ENCODE results near the gene LYPD6B.

Gene LYPD6B, protein sequence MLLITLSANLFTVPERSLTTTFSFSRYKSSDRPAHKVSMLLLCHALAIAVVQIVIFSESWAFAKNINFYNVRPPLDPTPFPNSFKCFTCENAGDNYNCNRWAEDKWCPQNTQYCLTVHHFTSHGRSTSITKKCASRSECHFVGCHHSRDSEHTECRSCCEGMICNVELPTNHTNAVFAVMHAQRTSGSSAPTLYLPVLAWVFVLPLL

DNA sequence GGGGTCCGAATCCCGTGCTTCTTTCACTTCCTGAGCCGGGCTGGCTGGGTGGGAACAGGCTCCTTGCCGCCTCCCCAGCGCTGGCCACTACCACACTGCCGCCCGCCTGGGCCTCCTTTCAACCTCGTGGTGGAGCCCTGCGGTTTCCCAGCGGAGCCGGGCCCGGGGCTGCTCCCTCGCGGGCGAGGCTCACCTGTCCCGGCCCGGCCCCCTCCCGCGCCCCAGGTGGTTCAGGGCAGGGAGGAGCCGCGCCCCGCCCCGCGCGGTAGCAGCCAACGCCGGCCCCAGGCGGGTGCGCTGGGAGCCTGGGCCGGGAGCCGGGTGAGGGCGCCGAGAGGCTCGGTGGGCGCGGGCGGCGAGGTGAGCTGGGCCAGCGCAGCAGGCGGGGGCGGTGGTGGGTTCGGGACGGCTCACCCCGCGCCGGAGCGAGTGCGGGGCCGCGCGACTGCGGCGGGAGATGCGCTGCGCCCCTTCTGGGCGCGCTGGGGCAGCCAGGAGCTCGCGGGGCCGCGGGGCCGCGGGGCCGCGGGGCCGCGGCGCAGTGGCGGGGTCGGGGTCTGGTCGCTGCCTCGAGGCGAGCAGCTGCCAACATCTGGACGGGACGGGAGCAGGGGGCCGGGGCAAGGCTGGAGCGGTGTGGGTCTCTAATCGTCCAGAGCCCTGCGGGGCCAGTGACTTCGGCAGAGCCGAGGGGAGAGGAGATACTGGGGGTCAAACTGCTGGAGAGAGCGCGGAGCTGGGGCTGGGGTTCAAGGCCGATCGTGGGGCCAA is at the start of gene LYPD6B:
Gene LYPD6B (plus strand): TSS at position 258 of the 771 bp plus-strand sequence. CDS start 92,250 bp downstream, outside the sequence.
- peak; percentile 71 for DNase-seq (ENCODE audit: low spot score)

DNA sequence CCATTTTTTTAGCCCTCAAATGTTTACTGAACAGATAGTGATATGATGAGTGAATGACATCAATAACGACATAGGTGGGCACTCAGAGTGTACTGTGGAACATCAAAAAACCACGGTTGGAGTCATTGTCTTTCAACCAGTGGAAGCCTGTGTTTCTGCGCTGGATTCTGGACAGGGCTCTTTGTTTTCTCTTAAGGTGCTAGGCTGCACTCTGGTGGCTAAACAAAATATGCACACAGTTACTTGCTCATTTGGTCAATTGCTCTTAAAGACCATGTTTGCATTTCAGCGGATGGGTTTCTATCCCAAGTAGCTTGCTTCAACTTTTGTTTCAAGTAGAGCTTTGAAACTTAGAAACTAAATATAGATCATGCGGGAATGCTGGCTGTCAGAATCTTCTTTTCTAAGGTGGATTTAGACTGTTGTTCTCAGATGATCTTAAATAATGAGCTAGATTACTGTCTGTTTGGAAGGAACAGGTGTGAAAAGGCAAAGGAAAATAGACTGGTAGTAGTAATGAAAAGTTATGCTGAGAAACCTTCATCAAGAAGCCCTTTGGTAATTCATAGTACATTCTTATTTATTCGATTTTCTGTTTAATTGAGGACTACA is 48.5 kb upstream of the LYPD6B start:
- no peak for DNase-seq (ENCODE audit: low spot score)

DNA sequence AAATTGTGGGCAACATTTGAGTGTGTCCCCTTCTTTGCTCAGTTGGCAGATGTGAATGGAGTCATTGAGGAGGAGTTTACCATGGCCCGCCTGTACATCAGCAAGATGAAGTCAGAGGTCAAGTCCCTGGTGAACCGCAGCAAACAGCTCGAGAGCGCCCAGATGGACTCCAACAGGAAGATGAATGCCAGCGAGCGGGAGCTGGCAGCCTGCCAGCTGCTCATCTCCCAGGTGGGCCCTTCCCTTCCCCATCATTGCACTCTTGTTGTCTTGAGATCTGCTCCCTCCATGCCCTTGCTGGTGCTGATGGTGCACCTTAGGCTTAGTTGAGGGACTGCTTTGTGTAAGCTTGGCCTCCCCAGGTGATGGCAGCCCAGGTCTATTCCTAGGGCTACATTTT is 47.5 kb upstream of the LYPD6B start:
- DNase-seq (ENCODE audit: low spot score): no peak

DNA sequence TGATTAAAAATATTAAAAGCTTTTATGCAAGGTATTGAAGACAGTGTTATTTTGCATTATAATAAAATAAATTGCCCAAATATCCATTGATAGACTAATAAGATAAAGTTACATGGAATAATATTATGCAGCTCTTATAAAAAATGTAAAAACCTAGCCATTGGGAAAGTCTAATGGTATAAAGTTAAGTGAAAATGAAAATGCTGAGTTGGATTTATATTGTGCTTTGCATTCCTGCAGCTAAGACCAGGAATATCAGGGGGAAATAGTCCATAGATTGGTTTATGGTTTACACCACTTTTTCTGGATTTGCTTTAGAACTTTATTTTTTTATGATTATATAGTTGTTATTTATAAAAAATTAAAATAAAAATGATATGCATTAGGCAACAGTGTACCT is 46.1 kb upstream of the LYPD6B start:
- no peak for DNase-seq (ENCODE audit: low spot score)

DNA sequence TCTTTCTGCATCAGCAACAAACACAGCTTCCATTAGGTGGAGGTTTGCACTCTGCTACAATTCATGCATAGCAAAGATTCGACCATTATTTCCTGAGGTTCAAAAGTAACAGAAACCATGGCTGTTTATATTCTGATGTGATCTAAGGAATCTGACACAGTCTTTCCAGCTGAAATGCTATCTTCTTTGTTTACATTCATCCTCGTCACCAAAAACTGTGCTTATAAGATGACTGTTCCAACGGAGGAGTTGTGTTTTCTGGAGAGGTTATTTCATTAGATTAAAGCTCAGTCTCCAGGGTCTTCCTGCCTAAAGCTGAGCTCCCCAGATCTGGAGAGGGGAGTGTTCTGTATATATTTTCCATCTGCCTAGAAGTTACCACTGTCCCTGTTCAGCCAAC is 45.1 kb upstream of the LYPD6B start:
- no peak for DNase-seq (ENCODE audit: low spot score)

DNA sequence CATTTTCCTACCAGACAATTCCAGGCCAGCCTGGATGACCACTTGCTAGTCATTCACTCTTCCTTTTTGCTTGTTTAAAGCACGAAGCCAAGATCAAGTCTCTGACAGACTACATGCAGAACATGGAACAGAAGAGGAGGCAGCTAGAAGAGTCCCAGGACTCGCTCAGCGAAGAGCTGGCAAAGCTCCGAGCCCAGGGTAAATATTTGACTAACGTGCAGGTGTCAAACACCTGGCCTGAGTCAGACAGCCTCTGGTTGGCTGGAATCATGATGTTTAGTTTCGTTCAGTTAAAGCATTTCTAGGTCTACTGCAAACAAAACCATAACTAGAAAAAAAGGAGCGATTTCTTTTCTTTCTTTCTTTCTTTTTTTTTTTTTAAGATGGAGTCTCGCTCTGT is 44.2 kb upstream of the LYPD6B start:
- DNase-seq (ENCODE audit: low spot score): no peak

DNA sequence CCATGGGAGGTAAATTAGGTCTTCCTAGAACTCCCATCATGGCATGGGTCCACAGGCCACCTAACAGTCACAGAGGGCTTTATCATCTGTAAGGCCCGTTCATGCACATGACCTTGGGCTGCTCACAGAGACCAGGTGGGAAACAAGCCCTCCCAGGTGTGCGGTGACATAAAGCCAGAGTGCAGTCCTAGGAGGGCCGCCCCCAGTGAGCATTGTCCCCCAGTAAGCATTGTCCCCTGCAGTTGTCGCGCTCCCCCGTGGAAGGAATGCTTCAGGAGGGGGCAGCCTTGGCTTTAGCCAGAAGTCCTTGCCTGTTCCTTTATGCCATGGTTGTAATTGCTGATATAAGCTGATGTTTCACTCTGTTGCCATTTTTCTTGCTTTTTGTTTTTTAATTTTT is 41.7 kb upstream of the LYPD6B start:
- no peak for DNase-seq (ENCODE audit: low spot score)

DNA sequence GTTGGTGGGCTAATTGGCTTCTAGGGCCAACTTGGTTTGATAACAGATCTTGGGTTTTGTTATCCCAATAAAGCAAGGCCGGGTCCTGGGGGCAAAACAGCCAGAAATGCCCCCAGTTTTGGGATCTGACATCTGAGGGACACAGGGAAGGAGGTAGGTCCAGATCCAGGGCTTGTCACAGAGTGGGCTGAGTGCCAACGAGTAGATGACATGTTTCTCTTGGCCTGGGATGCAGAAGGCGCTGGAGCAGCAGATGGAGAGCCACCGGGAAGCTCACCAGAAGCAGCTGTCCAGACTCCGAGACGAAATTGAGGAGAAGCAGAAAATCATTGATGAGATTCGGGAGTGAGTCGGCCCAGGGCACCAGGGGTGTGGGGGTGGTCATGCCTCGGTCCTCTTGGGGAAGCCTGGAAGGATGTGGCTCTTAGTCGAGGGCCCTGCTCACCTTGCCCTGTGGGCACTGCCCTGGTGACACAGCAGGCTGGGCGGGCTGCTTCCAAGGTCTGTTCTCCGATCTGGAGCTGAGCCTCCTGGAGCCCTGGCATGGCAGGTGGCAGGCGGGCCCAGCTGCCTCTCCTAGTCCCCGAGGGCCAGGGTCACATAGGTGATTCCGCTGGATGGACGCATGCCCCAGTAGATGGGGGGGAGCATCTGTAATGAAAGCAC is 40.2 kb upstream of the LYPD6B start:
- DNase-seq (ENCODE audit: low spot score): no peak

DNA sequence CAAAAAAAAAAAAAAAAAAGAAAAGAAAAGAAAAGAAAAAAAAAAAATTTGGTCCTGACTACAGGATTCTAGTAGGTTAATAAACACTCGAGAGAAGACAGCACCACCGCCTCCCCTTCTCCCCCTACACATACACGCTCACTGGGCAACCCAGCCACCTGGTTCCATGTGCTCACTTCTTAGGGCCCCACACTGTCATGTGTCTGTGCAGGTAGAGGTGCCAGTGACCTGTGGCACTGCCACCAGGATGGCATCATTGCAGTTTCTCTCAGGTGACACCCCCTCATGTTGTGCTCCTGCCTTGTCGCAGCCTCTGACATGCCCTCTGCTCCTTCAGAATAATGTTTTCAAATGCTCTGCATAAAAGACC is 39.7 kb upstream of the LYPD6B start:
- DNase-seq (ENCODE audit: low spot score): no peak

DNA sequence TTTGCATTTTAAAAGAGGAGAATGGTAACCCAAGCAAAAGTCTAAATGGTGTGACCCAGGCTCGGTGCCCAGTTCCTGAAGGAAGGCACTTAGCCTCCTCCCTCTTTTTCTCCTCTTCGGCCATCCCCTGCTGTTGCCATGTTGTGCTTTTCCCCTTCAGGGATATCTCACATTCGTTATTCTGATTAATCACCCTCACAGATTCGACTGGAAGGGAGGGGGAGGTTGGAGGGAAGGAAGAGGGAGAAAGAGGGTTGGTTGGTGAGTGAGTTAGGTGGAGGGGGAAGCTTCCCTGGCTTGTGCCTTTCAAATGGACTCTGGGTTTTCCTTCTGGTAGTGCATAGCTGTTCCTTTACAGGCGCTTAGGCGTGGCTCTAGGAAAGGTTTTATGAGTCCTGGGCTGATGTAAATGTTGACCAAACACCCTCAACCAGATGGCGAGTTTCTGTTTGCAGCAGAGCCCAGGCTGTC is 39.0 kb upstream of the LYPD6B start:
- no peak for DNase-seq (ENCODE audit: low spot score)

DNA sequence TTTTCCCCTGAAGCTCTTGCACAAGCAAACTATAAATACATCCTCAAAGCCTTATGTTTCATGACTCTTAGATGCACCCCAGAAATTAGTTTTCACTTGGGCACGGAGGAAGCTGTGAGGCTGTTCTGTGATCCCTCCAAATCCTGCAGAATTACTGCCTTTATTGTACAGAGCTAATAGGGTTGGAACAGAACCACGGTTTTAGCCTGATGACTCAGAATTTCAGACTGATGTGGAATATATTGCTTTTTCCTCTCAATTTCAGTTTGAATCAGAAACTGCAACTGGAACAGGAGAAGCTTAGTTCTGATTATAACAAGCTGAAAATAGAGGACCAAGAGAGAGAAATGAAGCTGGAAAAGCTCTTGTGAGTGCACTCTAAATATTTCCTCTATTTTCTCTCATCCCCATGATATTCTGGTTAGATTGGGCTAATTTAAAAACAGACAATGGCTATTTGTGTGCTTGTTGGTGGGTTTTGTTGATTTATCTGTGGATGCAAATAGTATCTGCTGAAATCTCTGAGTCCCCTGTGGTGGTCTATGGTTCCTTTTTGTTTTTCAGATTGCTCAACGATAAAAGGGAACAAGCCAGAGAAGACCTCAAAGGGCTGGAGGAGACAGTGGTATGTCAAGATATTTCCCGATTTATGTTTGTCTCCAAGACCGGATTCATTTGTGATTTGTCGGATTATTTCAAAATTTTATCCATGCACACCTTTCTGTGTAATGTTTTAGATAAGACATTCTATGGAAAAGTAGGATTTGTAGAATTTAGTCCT is 38.2 kb upstream of the LYPD6B start:
- no peak for DNase-seq (ENCODE audit: low spot score)

DNA sequence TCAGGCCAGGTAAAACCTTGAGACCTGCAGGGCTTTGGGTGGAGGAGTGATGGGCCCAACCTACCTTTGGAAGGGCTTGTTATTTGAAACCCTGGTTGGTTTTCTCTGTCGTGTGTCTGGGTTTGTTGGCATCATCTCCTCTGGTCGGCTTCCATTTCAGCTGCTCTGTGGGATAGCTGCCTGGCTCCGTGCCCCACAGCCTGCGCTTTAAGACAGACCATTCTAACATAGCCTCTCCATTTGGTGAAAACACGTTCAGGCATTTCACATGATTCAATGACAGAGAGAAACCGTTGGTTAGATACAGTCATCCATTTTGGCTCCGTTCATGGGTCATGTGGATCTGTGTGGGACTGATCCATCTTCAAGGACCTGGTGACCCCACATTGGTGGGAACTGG is 37.0 kb upstream of the LYPD6B start:
- DNase-seq (ENCODE audit: low spot score): no peak

DNA sequence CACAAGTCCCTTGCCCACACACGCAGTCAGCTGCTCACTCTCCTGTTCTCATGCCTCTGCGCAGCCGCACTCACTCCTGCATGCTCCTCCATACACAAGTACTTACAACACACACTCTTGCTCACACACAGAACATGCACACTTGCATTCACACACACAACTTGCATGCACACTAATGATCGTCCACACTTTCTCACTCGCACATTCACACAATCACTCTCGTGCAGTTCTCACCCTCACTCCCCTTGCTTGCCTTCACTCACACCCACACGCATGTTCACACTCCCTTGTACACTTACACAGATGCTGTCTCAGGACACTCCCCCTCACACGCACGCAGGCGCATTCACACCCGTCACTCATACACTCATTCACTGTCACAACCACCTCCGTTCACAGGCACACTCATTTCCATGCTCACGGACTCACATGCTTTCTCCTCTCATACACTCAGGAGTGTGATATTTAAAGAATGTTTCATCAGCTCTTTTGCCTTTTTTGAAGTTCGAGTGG is 36.1 kb upstream of the LYPD6B start:
- DNase-seq (ENCODE audit: low spot score): no peak

DNA sequence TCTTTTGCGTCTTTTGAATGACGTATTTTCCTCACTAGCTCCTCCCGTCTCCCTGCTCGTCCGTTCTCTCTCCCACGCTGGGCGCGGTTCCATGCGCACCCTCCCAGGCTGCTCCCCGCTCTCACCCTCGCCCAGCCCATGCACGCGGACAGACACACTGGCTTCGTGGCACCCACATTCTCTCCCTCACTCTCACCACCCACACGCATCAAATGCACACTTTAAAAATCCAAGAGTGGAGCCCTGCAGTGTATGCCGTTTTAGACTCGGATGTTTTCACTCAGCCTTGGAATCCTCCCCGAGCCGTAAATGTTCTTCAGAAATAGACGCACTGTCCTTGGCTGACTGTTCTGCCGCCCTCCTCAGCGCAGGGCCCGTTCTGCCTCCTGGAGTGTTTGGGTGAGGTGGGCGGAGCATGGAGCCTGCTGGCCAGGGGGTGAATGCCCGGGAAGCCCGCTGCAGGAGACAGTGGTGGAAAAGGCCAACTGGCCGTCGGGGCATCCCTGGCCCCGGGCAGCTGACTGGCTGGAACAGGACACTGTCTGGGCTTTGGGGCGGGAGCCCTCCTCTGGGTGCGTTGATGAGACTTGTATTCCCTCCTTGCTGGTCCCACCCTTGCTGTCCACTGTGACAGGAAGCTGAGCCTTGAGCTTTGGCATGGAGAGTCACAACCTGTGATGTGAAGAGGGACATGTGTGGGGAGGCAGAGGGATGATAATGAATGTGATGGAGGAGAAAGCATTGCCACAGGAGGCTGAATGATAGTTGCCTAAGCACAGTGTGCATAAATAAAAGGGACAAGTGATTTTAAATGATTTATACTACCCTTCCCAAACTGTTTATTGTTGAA is 35.4 kb upstream of the LYPD6B start:
- DNase-seq (ENCODE audit: low spot score): no peak

DNA sequence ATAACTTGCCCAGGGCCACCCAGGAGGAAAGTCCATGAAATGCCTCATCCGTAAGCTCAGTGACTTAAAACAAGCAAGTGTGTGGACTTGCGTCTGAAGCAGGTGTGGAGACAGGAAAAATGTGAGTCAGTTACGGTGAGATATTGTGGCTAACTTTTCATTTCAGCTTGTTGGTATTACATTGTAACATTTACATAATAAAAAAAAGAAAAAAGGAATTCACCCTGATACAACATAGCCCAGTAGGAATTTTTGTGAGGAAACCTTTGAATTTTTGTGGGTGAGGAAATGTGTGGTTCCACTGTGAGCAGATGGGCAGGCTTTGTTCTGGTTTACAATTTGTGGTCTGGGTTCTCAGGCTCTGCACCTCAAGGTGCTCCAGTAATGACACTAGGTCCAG is 33.7 kb upstream of the LYPD6B start:
- no peak for DNase-seq (ENCODE audit: low spot score)

DNA sequence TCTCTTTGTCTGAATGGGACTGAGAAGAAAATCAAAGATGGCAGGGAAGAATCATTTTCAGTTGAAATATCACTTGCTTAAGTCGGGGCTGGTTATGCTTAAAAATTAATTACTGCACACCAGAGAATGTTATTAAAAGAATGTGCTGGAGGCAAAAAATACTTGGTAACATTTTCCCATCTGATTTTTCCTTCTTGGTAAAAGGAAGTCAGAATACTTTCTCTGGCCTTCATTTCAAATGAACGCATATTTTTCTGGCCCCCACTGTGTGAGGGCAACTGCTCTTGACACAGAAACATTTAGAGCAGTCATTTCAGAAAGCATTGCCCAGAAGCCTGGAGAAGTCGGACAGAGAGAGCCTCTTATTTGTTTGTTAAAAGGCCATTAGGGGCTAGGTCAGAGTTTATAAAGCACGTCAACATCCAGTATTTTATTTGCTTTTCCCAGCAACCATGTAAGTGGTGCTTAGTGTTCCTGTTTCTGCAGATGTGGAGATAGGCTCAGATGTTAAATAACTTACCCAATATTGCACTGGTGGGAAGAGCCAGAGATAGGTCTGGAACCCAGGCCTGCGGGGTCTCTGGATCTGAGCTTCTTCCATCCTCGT is 32.9 kb upstream of the LYPD6B start:
- no peak for DNase-seq (ENCODE audit: low spot score)

DNA sequence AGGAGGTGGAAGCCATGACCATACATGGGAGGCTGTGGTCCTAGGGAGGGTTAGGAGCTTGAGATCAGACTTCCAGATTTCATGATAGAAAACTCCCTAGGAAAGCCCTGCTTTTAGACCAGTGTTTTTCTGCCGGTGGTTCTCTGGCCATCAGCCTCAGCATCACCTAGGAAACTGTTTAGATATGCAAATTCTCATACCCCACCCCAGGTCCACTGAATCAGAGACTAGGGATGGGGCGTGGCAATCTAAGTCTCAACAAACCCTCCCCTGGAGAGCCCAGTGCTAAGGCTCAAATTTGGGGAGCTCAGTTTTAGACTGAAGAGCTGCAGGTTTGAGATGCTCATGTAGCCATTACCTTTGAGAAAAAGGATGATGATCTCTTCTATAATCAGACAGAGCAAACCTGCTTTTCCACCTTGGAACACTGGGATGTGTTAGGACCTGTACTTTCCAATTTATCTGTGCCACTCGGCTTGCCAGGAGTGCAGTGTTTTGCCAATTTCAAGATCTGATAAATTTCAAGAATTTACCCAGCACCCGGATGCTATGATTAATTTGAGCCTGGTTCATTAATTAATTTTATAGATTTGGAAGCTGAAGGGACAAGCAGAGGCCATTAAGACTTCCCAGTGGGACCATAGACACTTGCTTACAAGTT is 31.5 kb upstream of the LYPD6B start:
- no peak for DNase-seq (ENCODE audit: low spot score)

DNA sequence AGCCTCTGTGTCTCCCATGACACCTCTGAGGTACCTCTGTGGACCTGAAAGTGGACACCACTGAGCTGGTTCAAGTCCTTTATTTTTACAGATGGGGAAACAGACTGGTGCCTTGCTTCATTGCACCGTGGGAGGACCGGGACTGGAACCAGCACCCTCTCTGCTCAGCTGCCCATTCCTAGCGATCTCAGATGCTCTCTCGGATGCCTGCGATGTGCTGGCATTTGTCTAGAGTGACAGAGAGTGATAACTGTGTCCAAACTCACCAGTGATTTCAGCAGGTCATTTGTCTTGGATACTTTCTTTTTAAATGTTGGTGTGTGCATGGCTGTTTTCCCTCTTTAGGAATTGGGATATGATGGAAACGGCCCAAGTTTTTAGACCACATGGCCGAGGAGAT is 30.1 kb upstream of the LYPD6B start:
- DNase-seq (ENCODE audit: low spot score): no peak

DNA sequence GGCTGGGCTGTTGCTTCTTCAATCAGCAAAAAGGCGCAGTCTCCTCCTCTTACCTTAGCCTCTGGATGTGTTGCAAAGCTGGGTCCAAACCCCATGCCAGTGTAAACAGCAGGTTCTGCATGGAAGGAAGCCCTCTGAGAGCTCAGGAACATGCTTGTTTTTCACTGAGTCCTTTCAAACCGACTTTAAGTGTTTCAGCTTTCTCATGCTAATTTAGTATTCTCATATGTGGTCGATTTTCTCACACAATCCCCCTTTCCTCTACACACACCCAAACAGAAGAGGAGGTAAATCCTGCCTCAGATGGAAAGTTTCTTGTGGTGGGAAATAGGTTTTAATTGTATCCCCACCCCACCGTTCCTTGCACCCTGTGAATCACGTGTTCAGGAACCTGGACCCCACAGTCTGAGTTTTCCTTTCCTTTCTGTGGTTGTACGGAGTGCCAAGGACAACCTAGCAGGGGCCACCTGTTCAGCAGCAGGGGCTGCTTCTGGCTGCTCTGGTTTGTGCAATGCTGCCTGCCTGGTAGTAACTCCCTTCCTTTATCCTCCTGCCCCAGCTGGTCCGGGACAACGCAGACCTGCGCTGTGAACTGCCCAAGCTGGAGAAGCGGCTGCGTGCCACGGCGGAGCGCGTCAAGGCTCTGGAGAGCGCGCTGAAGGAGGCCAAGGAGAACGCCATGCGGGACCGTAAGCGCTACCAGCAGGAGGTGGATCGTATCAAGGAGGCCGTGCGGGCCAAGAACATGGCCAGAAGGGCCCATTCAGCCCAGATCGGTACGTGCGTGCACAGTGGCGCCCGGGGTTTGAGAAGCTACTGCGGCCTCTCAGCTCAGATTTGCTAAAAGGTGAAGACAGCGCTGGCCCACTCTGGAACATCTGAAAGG is 28.7 kb upstream of the LYPD6B start:
- no peak for DNase-seq (ENCODE audit: low spot score)
